Testis (tissue), 2 donors: Measurements from ENCODE around the gene KLK8.

Source experiments
- CTCF ChIP-seq, 3 experiments: fragments of 450-650 bp in 2 of 3; fragments of 200-600 bp in 1 of 3; sonication (generic) in 1 of 3; IDR thresholded peaks; one replicate each; pipeline ENCODE4 v1.5.1; 2016 to 2019; ENCODE audit warnings: antibody characterized with exemption in 3 of 3, mild to moderate bottlenecking in 2 of 3, moderate library complexity in 1 of 3
- POLR2A ChIP-seq: fragments of 450-650 bp; IDR thresholded peaks from one replicate; pipeline ENCODE4 v1.6.1; 2017; ENCODE audit warnings: antibody characterized with exemption, mild to moderate bottlenecking, moderate library complexity

- TF ChIP-seq POLR2A = no peak
- TF ChIP-seq CTCF (IDR thresholded peaks at IDR 0.05) = no peak
These were observed 32.5 kb downstream of the KLK8 start for GRCh38 chr19:50968716-50969412.
